GM18517 (cell line): ENCODE data around the gene SLCO2A1.

Experiments used
- ATAC-seq: cut with Tn5 transposase; IDR thresholded peaks from one replicate; pipeline ENCODE4 v1.9.1; 2021; ENCODE audit warnings: mild to moderate bottlenecking, moderate library complexity; ENCODE audit not compliant: unreplicated experiment

Gene SLCO2A1

GRCh38 chr3:134035836-134036235 is 6.1 kb upstream of the SLCO2A1 start:
- no peak for ATAC-seq

GRCh38 chr3:134034005-134034785 is 4.5 kb upstream of the SLCO2A1 start:
- no peak for ATAC-seq

- ATAC-seq = no peak
Measured at GRCh38 chr3:134033315-134033996, 3.7 kb upstream of the SLCO2A1 start.

- ATAC-seq = no peak
Measured at GRCh38 chr3:134031348-134031915, 1.7 kb upstream of the SLCO2A1 start.

- ATAC-seq = no peak
Measured at GRCh38 chr3:134030379-134031347, 938 bp upstream of the SLCO2A1 start.

- ATAC-seq = no peak
Measured at GRCh38 chr3:134029256-134029733, 430 bp downstream of the SLCO2A1 start.

- no peak for ATAC-seq
Measured at GRCh38 chr3:134028486-134029255, 1.1 kb downstream of the SLCO2A1 start.

- ATAC-seq = no peak
Measured at GRCh38 chr3:134027631-134028030, 2.1 kb downstream of the SLCO2A1 start.

GRCh38 chr3:134020135-134020680 is 9.5 kb downstream of the SLCO2A1 start:
- no peak for ATAC-seq

GRCh38 chr3:134018850-134019249 is 10.9 kb downstream of the SLCO2A1 start:
- ATAC-seq = no peak

- ATAC-seq = no peak
Measured at GRCh38 chr3:134018406-134018805, 11.3 kb downstream of the SLCO2A1 start.

- ATAC-seq = no peak
Measured at GRCh38 chr3:134017490-134017889, 12.2 kb downstream of the SLCO2A1 start.

- no peak for ATAC-seq
Measured at GRCh38 chr3:134014270-134014669, 15.5 kb downstream of the SLCO2A1 start.

GRCh38 chr3:134013280-134013679 is 16.4 kb downstream of the SLCO2A1 start:
- ATAC-seq = no peak

- no peak for ATAC-seq
Measured at GRCh38 chr3:134009345-134010000, 20.3 kb downstream of the SLCO2A1 start.

- ATAC-seq = no peak
Measured at GRCh38 chr3:134008630-134009156, 21.0 kb downstream of the SLCO2A1 start.

- no peak for ATAC-seq
Measured at GRCh38 chr3:134007819-134008218, 21.9 kb downstream of the SLCO2A1 start.

- no peak for ATAC-seq
Measured at GRCh38 chr3:134004841-134005240, 24.9 kb downstream of the SLCO2A1 start.

GRCh38 chr3:134003066-134003465 is 26.7 kb downstream of the SLCO2A1 start:
- ATAC-seq = no peak
